HL-60 (cell line): ENCODE data around the gene RERE.

Experiments used
- CTCF ChIP-seq: IDR thresholded peaks from one replicate; pipeline ENCODE4 v1.5.1; 2011; ENCODE audit warnings: low read length, control low read depth, inconsistent platforms; ENCODE audit not compliant: insufficient read depth
- GABPA ChIP-seq: IDR thresholded peaks from 2 replicates; pipeline ENCODE4 v1.6.1; 2012; ENCODE audit warnings: low read depth
- POLR2AphosphoS5 ChIP-seq: IDR thresholded peaks from 2 replicates; pipeline ENCODE4 v1.6.1; 2012; ENCODE audit warnings: low read depth
- REST ChIP-seq: IDR thresholded peaks from 2 replicates; pipeline ENCODE4 v1.6.1; 2012; ENCODE audit warnings: low read depth; ENCODE audit not compliant: insufficient replicate concordance

- TF ChIP-seq CTCF (no peak), POLR2AphosphoS5 (no peak), REST (no peak), GABPA (no peak)
These were observed 331.4 kb downstream of the RERE start for GRCh38 chr1:8486047-8486446.
